Pancreas (tissue), 10 donors: Measurements from ENCODE around the gene BBOX1. TPM values are rescaled to one million over a fixed set of nuclear protein-coding genes. Genes with fewer than 3 reads are reported as not detected.

Source experiments
- ATAC-seq, 4 donors: fragments of 200-7000 bp; cut with Tn5 transposase; one replicate each; pipeline versions ENCODE4 v1.8.0 to v1.9.1; 2020; ENCODE audit warnings: mild to moderate bottlenecking in 4 of 4, moderate library complexity in 4 of 4
- DNase-seq, 6 donors: peaks; one replicate each; pipeline ENCODE4 v3.0.0-alpha.2; 2020
- FAIRE-seq: peaks from 2 replicates; lab custom pipeline; 2012; peaks lifted over from hg19 to GRCh38; lab: Jason Lieb, UNC
- H3K27ac ChIP-seq, 4 donors: fragments of 200-600 bp; sonication (generic); 1 replicate in 3 of 4; 2 replicates in 1 of 4; pipeline versions ENCODE4 v1.5.0 to v1.8.0; 2020
- H3K27me3 ChIP-seq, 4 donors: fragments of 200-600 bp; one replicate each; pipeline ENCODE4 v1.8.0; 2021
- H3K36me3 ChIP-seq, 3 donors: fragments of 200-600 bp; sonication (generic) in 1 of 3; one replicate each; pipeline versions ENCODE4 v1.5.0 to v1.8.0; 2020 to 2021
- H3K4me1 ChIP-seq, 3 donors: fragments of 200-600 bp; one replicate each; pipeline ENCODE4 v1.8.0; 2021
- H3K4me3 ChIP-seq, 4 donors: fragments of 200-600 bp; sonication (generic) in 2 of 4; one replicate each; pipeline versions ENCODE4 v1.5.0 to v1.8.0; 2020 to 2021
- H3K9me3 ChIP-seq, 4 donors: fragments of 200-600 bp; one replicate each; pipeline ENCODE4 v1.8.0; 2021
- WGBS, 2 donors: extraction: QIAGEN DNeasy Blood & Tissue Kit; methylation state at CpG; one replicate each; pipeline ENCODE4 v1.1.7; 2013; 5-methylcytosine and 5-hydroxymethylcytosine counted together
- intact Hi-C, 3 donors: fragments of 100-400 bp; cut with DNase I; formaldehyde crosslinking; loops; one replicate each; pipeline versions ENCODE4 v1.11.1 to v1.14.2; 2022
- polyA plus RNA-seq, 2 donors: library from polyadenylated mRNA; stranded (reverse); fragments of 200-250 nt; gene quantifications; one replicate each; pipeline ENCODE4 v1.2.3, GENCODE V29; 2013
- total RNA-seq, 6 donors: library from RNA; stranded (reverse); fragmentation: NEBNext Ultra II Directional in 4 of 6; extraction: Animal tissue kit (Norgen Biotek cat#: 25700) in 4 of 6; gene quantifications; one replicate each; pipeline versions ENCODE4 v1.2.1 to v1.2.4, GENCODE V29; 2021 to 2023
- TF ChIP-seq, protein P1 (sequence below), 4 donors: fragments of 200-600 bp; sonication (generic) in 3 of 4; IDR thresholded peaks; one replicate each; pipeline versions ENCODE4 v1.5.0 to v1.8.0; 2021; ENCODE audit warnings: antibody characterized with exemption in 4 of 4
- donor health status: healthy with polysubstance abuse.
- donor health status: DM: no; HTN: no; CAD: no; lungs with moderate emphysema.
- donor health status: DM: no; HTN: no; CAD: no.
- donor health status: control.
- donor health status: control.
- donor health status: Bipolar disorder and iron deficiency.
- donor health status: DM: yes; HTN: yes; CAD: no.
- donor health status: DM: no; HTN: no; CAD: no.
- donor health status: DM: no; HTN: no; CAD: no.
- donor health status: DM: yes; HTN: yes; CAD: no.

BBOX1 gene
- total and polyA plus RNA-seq, 8 donors = 0.14 to 2.2 (median 0.34) TPM

DNA sequence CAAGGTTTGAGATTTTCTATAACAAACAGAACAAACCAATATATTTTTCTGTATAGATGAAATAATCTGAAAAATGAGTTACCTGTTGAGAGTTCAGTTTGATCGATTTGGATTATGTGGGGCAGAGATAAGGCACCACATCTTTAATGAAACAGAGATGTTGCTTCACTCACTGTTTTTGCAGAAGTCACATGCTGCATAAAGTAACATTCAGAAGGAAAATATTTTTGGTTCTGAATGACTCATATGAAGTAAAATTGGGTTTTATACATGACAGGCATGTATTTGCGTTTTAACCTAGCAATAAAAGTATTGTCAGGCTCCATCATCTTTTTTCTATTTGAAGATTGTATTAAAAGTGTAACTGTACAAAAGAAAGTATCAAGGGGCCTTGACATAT lies 77.8 kb downstream of the BBOX1 start:
- TF ChIP-seq, protein P1, sequence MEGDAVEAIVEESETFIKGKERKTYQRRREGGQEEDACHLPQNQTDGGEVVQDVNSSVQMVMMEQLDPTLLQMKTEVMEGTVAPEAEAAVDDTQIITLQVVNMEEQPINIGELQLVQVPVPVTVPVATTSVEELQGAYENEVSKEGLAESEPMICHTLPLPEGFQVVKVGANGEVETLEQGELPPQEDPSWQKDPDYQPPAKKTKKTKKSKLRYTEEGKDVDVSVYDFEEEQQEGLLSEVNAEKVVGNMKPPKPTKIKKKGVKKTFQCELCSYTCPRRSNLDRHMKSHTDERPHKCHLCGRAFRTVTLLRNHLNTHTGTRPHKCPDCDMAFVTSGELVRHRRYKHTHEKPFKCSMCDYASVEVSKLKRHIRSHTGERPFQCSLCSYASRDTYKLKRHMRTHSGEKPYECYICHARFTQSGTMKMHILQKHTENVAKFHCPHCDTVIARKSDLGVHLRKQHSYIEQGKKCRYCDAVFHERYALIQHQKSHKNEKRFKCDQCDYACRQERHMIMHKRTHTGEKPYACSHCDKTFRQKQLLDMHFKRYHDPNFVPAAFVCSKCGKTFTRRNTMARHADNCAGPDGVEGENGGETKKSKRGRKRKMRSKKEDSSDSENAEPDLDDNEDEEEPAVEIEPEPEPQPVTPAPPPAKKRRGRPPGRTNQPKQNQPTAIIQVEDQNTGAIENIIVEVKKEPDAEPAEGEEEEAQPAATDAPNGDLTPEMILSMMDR (IDR thresholded peaks at IDR 0.05) = no peak
- Histone ChIP-seq H3K4me3 (no peak overlapping the region), H3K36me3 (no peaks in the 10 kb centered on the region), H3K9me3 (no peaks in the 10 kb centered on the region), H3K4me1 (no peaks in the 10 kb centered on the region), H3K27me3 (no peaks in the 10 kb centered on the region), H3K27ac (no peak overlapping the region)
- FAIRE-seq = no peak
- no peak for ATAC-seq
- WGBS, 2 donors = 66 to 80% methylated on average over 2 of the region's 2 CpGs
- DNase-seq = no peak
- intact Hi-C loops = no loop called here

DNA sequence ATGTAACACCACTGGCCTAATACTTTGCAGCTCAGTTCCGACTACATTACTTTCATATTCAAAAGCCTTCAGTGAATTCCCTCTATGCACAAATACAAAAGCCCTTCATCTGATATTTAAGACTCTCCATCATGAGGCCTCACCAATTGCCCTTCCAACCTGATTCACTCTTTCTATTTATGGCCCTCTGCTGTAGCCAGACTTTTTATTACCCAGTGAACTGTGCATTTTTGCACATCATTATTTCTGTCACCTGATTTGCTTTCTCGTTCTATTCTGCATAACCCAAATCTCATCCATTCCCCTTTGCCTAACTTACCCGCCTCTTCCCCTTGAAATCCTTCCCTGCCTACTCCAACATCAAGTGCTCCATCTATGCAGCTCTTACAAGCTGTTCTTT lies 78.3 kb downstream of the BBOX1 start:
- intact Hi-C loops = no loop called here
- no peaks in the 10 kb centered on the region for H3K36me3 ChIP-seq
- H3K27me3 ChIP-seq = no peaks in the 10 kb centered on the region
- ATAC-seq = no peak
- H3K9me3 ChIP-seq = no peaks in the 10 kb centered on the region
- FAIRE-seq = no peak
- H3K4me3 ChIP-seq = no peak overlapping the region
- WGBS, 2 donors = 73 to 81% methylated on average over 3 of the region's 3 CpGs
- H3K27ac ChIP-seq = no peak overlapping the region
- no peaks in the 10 kb centered on the region for H3K4me1 ChIP-seq
- TF ChIP-seq, protein P1 (IDR thresholded peaks at IDR 0.05) = no peak
- DNase-seq = no peak

DNA sequence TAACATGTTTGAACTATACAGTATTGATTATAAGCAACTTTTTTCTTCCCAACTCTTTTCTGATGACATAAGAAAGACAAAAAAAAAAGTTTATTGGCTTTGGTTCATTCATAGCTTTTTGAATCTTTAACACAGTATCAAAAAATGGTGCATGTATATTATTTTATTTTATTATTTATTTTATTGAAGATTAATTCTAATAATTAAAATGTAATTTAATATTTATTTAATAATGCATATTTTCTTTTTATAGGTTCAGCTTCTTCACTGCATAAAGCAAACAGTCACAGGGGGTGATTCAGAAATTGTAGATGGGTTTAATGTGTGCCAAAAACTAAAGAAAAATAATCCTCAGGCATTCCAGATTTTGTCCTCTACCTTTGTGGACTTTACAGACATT lies 78.8 kb downstream of the BBOX1 start:
- Histone ChIP-seq H3K27me3 (no peaks in the 10 kb centered on the region), H3K4me3 (no peak overlapping the region), H3K9me3 (no peaks in the 10 kb centered on the region), H3K4me1 (no peaks in the 10 kb centered on the region), H3K27ac (no peak overlapping the region), H3K36me3 (no peaks in the 10 kb centered on the region)
- intact Hi-C loops = no loop called here
- DNase-seq (no peak), FAIRE-seq (no peak), ATAC-seq (no peak)
- TF ChIP-seq, protein P1 (IDR thresholded peaks at IDR 0.05) = no peak

DNA sequence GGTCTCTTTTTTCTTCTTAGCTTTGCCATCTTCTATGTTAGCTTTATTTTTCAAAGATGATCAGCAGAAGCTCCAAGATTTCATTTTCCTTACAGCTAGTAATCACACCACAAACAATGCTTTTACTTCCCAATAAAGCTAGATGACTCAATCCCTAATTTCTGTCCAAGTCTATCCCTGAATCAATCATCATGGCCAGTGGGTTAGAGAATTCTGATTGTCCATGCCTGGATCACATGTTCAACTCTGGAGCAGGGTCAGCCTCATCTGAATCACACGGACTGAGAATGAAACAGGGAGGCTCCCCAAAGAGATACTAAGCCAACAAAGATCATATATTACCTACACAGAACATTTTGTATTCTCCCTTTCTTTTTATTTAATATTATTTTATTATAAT lies 79.6 kb downstream of the BBOX1 start:
- Histone ChIP-seq H3K36me3 (no peaks in the 10 kb centered on the region), H3K27me3 (no peaks in the 10 kb centered on the region), H3K4me1 (no peaks in the 10 kb centered on the region), H3K27ac (no peak overlapping the region), H3K9me3 (no peaks in the 10 kb centered on the region), H3K4me3 (no peak overlapping the region)
- WGBS, 2 donors = 55 to 76% methylated on average over 1 of the region's 1 CpG
- ATAC-seq (no peak), DNase-seq (no peak), FAIRE-seq (no peak)
- TF ChIP-seq, protein P1 (IDR thresholded peaks at IDR 0.05) = no peak
- intact Hi-C loops = no loop called here

DNA sequence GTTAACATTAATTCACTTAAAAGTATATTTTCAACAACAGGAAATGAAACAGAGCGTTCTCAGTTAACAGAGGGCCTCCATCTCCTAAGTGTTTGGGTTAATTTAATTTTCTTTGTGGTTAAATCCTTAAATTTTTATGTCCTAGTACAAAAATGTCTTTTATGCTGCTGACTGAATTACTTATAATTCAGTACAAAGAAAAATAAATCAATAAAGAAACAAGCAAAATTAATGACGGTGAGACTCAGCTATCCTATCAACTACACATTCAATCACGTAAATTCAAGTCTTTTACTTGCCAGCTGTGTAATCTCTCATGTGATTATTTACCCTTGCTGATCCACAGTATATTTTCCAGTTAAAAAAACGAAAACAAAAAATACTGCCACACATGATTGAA lies 81.4 kb downstream of the BBOX1 start:
- Histone ChIP-seq H3K36me3 (no peaks in the 10 kb centered on the region), H3K4me3 (no peak overlapping the region), H3K27me3 (no peaks in the 10 kb centered on the region), H3K9me3 (no peaks in the 10 kb centered on the region), H3K4me1 (no peaks in the 10 kb centered on the region), H3K27ac (no peak overlapping the region)
- TF ChIP-seq, protein P1 (IDR thresholded peaks at IDR 0.05) = no peak
- no peak for FAIRE-seq
- intact Hi-C loops = no loop called here
- 35 to 38% methylated on average over 4 of the region's 4 CpGs for WGBS, 2 donors
- ATAC-seq = no peak
- no peak for DNase-seq
